NCI-H1105 treated with DMSO at 0.1 percent for 48 hours (cell line): ENCODE results near the gene OXGR1.
A peak's percentile ranks its signal among the peaks of the same experiment; 100 is the strongest.
"Not testable (repeated sequence)": the region's sequence is repeated elsewhere in the genome, so short reads cannot be mapped to it uniquely, and the experiment has no call there.

Experiments used
- DNase-seq: peaks from one replicate; lab custom pipeline; 2025; lab: John Stamatoyannopoulos, UW

Gene OXGR1

DNA sequence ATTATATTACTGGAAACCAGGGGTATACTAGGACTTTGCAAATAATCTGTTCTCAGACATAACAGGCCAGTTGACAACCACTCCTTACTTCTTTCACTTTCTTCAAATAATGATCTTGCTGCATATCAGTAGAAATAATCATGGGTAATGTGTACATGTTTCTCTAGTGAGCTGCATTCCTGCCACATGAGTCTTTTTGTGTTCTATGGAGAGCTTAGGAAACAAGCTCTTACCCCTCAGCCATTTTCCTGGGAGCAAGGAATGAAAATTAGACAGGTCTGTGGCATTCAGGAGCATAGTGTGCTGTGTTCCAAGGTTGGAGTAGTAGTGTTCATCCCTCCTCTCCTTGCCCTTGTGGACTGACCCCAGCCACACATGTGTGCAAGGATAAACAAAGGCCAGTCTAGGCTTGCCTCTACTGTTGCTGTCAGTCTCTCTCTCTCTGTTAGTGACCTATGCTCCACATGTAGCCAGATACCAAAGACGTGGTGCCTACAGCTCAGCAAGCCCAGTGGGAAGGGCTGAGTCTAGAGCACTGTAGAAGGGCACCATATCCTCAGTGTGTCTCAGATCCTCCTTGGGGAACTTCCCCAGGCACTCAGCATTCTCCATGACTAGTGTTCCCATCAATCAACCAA lies 11.5 kb upstream of the OXGR1 start:
- DNase-seq, result no peak

DNA sequence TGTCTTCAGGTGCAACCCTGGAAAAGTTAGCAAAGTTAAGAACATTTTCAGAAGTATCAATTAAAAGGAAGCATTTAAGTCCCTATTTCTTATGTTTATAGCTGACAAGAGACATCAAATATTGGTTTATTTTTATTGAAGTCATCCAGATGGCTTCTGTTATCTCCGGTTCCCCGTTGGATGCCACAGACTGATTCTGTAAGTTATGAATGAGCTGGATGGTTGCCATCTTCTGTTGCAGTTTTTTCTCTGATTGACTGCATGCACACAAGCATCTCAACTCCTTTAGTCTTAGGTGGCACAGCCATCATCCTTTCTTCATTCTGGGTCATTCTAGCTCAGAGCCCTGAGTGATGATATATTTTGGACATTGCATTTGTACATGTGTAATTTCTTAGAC lies 10.6 kb upstream of the OXGR1 start:
- no peak for DNase-seq

DNA sequence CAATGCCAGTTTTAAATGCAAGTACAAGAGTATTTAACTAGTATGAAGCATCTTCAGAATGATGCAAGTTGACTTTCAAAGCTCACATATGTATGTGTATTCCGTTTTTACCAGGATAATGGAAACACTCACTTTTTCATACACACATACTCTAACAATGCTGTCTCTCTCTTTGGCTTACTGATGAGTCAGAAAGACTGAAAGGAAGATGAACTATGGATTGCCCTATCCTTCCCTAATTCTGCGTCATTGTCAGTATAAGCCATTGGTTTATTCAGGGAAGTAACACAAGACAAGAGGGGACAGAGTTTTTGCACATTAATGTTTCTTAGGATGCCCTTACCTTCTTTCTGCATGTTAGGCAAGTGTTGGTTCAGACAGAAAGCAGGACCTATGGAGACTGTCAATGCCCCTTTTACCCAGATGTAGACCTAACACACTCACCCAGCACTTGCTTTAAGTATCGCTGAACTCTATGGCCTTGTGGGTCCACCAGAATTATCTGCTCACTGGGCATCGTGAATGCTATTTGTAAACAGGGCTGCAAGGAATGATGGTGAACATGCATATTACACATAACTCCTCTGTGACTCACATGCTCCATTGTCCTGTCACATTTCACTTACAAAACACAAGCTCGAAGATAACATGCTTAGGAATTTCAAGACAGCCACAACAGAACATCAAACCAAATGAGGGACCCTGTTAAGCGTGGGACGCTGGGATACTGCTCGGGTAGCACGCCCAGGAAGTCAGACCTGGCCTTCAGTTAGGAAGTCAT lies 10.0 kb upstream of the OXGR1 start:
- no peak for DNase-seq

DNA sequence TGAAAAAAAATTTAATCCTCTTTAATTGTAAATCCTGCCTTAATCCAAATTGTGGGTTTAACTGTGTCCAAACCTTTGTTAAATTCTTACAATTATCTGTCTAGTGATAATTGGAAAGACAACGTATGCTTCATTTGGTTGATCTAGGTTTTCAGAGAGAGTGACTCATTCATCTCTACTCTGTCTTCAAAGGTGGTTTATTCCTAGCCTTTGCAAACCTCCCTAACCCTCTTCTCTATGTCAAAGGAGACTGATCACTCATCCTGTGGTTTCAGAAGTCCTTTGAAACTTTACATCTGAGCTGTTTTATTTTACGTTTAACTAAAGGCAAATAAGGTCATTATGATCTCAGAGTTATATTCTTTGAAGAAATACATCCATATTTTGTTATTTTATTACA lies 8.8 kb upstream of the OXGR1 start:
- DNase-seq, result no peak

DNA sequence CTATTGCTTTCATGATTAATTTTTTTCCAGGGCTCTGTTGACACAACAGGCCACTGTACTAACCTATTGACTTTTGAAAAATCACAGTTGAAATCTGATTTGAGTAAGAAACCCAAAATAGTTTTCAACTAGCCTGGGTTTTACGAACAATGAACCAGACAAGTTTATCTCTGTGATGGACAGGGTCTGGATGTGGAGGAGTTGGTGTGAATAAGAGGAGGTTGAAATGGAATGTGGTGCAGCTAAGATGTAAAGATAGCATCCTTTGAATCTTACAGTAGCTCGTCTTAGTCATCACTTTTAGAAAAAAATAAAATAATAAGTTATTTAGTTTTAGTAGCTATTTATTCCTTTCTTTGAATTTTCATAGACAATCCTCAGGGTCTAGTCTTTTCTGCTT lies 8.3 kb upstream of the OXGR1 start:
- no peak for DNase-seq

DNA sequence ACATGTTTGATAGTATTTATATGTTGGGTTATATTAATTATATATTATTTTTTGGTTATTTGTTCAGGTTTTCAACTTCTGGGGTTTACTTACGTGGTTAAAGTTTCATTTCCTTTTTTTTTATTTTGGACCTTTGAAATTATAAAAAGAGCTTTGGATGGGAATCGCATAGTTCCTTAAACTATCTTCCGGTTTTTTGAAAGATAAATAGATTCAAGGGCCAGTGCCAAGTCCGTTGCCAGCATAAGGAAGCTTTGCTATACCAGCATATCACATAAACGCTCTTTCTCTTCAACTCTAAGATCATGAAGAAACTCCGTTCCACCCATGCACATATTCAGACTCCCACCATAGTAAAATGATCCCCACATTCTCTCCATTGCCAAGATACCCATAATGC lies 7.4 kb upstream of the OXGR1 start:
- no peak for DNase-seq

DNA sequence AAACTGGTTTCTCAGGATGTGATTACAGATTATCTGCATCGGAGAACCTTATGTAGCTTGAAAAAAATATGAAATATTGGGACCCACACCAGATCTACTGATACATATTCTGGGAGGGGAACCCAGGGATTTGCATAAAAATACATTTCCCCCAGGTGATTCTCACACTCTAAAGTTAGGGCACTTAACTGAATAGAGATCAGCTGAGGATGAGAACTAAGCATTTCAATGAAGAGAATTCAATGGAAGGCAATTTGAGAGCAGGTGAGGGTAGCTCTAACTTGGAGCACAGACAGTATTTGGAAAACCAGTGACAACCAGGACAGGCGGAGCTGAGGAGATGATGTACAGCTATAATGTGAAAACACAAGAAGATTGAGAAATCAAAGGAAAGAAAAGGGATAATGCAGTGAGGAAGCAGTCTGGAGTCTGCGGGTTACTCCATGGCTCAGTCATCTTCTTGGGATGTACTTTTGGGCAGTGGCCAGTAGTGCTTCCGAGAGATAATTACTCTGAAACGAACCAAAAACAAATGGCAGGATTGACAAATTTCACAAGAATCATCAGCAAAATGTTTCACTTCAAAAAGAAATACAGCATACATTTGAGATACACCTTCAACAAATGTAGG lies 6.1 kb upstream of the OXGR1 start:
- no peak for DNase-seq

DNA sequence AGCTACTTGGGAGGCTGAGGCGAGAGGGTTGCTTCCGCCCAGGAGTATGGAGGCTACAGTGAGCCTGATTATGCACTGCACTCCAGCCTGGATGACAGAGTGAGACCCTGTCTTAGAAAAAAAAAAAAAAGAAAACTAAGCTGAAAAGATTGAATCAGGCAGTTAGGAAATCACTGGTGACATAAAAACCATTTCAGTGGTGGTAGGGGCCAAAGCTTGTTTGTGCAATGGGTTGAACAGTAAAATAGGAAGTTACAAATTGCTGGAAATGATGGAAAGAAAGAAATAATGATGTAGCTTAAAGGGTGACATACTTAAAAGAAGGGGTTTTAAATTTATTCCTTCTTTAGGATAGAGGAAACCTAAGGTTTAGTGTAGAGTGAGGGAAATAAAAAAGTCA lies 4.8 kb upstream of the OXGR1 start:
- DNase-seq, result no peak

DNA sequence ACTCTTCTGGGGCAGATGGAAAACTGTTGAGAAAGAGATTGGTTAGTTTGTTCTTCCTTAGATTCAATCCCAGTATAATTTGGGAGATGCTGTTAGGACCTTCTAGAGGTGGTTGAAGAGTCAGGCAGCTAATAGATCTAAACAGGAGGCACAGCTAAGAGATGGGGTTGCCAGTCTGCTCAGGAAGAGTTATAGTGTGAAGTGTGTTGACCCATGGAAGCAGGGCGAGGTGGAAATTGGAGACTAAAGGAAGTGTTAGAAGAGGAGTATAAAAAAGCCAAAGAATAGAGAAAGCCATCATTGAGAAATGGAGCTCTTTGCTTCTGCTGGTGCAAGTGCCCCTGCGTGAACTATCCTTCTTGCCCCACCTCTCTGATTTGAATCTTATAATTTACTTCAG lies 3.8 kb upstream of the OXGR1 start:
- DNase-seq, result no peak

DNA sequence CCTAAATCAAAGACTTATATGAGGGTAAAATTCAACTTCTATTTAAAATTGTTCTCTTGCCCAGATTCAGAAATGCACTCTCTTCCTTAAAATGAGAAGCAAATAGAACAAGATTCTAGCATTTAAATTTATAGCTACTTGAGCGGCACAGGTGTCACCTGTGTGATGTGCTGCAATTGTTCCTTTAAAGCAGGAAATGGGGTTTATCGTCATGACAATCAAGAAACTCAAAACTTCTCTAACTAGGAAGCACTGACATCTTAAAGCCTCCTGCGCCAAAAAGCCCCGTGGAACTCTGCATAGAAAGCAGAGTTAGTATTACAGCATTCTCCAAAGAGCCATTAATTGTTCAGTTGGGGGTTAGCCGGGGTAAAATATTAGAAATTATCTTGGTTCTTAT lies 2.6 kb upstream of the OXGR1 start:
- DNase-seq, result no peak

DNA sequence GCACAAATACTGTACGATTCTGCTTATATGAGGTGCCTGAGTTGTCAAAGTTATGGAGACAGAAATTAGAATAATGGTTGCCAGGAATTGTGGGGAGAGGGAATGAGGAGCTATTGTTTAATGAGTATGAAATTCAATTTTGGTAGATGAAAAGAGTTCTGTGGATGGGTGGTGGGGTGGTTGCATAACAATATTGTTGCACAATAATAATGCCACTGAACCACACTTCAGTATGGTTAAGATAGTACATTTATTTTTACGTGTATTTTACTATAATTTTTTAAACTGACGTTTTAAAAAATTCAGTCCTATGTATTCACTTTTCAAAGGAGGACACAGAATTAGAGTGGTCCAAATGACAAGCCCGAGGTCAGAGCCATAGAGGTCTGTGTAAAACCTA lies 1.8 kb upstream of the OXGR1 start:
- DNase-seq, result no peak

DNA sequence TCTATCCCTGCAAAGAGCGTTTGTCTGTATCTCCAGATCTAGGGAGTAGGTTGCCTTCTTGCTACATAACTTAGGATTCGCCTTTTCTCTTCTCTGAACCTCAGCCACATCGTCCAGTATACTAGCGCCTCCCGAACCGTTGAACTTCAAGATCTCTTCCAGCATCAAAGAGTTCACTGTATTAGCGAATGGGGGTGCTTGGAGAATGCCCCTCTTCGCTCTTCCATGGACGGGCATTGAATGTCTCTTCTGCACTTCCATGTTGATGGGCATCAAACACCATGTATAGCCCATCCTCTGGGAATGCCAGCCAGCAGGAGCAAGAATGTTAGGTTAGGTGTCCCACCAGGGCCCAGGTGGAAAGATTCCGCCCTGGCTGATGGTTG lies 575 bp upstream of the OXGR1 start:
- no peak for DNase-seq

DNA sequence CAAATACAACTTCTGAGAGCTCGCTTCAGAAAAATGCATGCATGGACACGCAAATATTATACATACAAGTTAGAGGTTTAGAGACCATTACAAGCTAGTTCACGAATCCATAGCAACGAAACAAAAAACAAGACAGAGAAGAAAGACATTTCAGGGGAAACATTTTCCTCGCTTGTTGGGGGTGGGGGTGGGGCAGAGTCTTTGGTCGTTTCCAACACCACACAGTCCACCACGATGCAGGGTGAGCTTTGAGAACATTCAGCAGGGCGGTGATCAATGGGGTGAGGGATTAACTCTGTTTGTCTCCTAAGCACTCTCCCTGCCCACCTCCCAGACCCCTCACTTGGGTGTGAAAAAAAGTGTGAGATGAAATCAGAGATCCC lies 651 bp downstream of the OXGR1 start:
- no peak for DNase-seq

DNA sequence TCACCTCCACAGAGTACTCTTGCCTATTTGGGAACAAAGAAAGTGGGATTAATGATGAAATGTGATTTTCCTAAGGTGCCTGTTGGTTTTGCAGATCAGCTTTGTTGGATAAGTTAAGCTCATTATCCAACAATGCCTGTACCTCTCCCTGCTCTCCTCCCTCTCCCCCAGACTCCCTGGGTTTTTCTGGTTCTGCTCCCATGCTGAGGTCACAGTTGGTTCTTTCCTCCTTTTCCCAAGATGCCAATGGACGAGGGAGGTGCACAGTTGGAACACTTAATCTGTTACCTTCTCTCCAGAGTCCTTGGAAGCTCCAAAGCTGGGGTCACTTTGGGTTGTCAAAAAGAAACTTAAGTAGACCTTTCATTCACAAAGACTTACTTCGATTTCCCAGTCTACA lies 1.6 kb downstream of the OXGR1 start:
- DNase-seq, result no peak

DNA sequence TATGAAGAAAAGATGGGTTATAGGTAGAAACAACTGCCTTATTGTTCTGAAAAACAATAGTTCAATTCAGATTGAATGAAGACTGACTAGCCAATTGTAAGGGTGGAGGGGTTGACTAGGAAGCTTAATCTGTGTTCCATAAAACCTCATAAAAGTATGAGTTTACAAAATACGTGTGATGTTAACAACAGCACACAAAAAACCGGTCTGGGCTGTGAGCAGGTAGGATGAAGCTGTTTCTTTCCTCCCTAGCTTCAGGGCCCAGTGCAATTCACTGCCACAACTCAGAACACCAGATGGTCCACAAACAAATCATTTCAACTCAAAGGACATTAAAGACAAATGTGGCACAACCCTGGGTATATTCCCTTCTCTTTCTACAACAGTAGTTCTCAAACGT lies 3.2 kb downstream of the OXGR1 start:
- no peak for DNase-seq

DNA sequence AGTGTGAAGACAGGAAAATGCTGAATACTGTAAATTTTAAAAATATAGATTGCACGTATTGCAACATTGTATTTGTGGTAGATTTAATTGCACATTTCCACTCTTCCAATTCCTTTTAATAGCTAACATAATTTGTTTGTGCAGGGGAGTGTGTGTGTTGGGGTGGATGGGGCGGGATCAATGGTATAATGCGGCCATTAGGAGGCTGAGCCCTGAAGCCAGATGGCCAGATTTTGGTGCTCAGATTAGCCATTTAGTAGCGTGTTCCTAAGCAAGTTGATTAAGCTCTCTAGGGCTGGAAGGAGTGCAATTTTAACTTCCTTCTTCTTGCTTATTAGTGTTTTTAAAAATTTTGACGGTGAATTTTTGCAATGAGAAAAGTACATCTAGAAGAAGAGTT lies 5.8 kb downstream of the OXGR1 start:
- no peak for DNase-seq

DNA sequence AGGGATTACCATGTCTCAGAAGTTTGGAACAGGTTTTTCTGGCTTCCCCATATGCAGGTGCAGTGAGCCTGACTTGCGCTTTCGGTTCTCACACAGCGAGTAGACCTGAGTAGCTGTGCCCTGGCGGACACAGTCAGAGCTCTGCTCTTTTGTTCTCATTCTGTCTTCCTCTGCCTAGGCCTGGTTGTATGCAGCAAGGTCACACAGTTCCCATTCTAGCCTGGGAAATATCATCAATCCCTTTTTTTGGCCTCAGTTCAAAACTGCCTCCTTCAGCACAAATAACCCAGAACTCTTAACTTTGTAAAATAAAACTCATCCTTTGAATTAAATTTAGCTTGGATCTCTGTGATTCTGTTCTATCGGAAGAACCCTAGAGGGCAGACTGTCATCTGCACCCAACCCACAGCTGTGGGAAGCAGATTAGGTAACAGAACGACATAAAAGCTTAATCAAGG lies 10.2 kb downstream of the OXGR1 start:
- DNase-seq, result peak; percentile 24

DNA sequence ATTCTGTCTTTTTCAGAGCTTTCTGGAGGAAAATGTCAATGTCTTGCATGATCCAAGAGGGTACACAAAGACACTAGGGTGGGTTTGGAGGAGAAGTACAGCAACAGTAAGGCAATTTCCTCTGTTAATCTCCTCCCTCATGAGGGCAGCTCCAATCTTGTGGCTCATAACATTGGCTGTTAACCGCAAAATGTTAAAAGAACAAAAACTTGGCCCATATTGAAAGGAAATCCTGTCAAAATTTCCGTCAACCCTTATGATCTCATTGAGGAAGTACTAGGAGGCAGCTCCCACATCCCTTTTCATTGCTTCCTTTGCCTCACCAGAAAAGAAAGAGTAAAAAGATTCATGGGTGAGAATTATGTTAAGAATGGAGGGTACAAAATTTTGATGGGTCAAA lies 11.6 kb downstream of the OXGR1 start:
- no peak for DNase-seq

DNA sequence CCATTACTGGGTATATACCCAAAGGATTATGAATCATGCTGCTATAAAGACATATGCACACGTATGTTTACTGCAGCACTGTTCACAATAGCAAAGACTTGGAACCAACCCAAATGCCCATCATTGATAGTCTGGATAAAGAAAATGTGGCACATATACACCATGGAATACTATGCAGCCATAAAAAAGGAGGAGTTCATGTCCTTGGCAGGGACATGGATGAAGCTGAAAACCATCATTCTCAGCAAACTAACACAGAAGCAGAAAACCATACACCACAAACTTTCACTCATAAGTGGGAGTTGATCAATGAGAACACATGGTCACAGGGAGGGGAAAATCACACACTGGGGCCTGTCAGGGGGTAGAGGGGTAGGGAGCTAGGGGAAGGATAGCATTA lies 14.4 kb downstream of the OXGR1 start:
- DNase-seq, result not testable (repeated sequence)

DNA sequence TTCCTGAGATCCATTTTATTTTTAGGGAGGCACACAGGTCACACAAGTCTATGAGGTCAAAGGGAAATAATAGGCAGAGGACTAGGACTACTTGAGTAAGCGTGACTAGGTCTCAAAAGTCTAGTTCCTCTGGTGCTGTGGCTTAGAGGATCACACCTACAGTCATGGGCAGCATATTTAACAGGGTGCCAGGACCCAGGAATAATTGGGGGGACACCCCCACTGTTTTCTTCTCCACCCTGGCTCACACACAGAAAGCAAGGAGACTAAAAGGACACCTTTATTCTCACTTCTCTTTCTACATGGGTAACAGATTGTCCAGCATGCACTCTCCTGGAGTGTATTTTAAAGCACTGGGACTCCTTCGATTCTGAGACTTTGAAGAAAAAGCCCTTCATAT lies 26.2 kb downstream of the OXGR1 start:
- no peak for DNase-seq

DNA sequence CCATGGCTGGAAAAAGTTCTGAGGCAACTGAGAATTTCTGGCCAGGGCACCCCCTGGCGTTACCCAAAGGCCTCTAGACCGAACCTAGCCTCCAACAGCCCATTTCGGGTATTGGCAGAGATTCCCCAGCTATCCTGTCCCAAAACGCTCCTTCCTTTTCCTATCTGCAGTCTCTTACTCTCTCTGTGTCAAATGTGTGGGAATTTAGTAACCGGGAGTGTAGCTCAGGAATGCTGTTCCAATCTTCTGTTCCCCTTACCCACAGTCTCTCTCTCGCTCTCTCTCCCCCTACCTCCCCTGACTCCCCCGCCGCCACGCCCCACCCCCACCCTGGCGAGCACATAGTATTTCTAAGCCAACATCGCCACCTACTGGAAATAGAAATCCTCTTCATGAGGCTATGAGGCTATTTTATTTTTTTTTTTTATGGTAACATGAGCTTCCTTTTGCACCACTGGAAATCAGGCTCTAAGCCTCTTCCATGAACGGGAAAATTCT lies 27.0 kb downstream of the OXGR1 start:
- DNase-seq, result no peak

DNA sequence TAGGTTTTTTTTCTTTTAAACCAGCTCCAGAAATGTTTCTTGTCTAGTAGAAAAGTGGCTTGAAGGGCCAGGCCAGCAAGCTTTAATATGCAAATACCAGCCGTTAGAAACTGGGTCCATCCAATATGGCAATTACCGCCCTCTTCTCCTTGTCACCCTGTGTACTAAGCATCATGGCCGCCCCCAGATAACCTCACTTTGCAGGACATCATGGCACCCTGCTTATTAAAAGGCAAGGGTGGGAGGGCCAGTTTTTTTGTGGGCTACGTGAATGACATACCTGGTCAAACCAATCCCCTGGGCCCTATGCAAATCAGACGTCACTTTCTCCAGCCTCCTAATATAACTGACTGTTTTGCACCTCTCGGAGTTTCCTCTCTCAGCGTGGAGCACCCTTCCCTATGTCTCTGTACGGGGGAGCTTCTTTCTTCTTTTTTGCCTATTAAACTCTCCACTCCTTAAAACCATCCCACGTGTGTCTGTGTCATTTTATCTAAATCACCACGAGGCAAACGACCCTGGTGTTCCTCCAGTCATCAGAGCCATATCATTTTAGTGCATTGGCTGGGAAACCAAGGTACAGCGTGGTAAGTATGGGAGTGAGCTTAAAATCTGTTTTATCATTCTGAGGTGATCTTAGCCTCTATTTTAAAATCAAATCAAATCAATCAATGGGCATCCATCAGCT lies 27.7 kb downstream of the OXGR1 start:
- no peak for DNase-seq
